HG03442 (cell line): ENCODE measurements around the gene ELP4.
"Not testable (repeated sequence)": the region's sequence is repeated elsewhere in the genome, so short reads cannot be mapped to it uniquely, and the experiment has no call there.

Experiments used
- ATAC-seq: cut with Tn5 transposase; IDR thresholded peaks from one replicate; pipeline ENCODE4 v1.9.1; 2021; ENCODE audit warnings: mild to moderate bottlenecking, moderate library complexity; ENCODE audit not compliant: unreplicated experiment

Gene ELP4

DNA sequence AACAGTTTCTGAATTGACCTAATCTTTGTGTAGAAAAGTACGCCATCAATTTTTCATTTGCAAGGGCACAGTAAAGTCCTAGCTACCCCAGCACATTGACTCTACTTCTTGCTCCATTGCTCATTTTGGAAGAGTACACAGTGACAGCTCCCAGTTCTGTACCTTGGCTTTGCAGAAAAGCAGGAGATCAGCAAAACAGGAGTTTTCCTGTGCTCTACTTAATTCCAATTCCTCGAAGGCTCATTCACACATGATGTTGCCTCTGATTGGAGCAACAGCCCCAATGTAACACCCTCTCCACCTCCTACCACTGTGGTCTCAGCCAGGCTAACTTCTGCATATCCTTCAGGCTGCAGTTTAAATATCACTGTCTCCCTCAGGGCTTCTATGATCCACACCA is 182.9 kb downstream of the ELP4 start:
- no peak for ATAC-seq

DNA sequence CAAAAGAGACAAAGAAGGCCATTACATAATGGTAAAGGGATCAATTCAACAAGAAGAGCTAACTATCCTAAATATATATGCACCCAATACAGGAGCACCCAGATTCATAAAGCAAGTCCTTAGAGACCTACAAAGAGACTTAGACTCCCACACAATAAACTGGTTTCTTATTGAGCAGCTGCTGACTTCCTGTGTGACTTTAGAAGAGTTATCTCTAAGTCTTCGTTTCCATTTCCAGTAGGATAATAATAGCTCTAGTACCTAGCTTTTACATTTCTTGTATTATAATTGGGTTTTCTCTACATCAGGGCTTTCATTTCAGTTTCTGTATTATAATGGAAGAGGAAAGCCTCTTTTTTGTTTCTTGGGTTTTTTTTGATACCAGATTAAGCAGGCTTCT is 187.5 kb downstream of the ELP4 start:
- peak; percentile 99 for ATAC-seq

DNA sequence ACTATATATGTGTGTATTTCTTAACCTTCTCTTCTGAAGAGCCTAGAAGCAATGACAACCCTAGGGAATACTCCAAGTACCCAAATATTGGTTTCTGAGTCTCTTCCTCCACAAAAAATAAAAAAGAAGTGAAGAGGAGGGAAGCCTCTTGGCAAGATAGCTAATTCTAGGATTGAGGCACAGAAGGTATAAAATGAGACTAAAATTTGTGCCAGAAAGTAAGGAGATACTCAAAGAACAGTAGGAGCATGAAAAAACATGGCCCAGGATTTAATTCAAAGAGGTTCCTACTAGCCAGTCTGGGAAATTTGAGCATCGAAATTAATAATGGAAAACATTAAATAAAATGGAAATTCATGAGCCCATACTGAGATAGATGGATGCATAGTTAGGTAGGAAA is 189.5 kb downstream of the ELP4 start:
- ATAC-seq, result no peak

DNA sequence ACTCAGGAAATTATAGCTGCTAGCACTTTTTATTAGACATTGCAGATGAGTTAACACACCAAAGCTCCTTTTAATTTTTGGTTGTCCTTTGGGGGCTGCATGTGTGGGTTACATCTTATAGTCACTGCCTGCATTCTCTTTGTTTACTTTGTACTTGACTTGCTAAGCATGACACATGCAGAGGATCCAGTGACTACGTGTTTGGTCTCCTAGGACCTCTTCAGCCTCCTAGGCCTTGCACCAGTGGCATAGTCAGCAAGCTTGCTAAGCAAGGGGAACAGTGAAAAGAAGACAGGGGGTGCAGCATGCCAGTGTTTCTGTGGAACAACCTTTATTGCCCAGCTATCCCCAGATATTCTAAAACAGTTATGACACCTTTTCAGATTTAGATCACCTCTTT is 193.4 kb downstream of the ELP4 start:
- ATAC-seq, result no peak

DNA sequence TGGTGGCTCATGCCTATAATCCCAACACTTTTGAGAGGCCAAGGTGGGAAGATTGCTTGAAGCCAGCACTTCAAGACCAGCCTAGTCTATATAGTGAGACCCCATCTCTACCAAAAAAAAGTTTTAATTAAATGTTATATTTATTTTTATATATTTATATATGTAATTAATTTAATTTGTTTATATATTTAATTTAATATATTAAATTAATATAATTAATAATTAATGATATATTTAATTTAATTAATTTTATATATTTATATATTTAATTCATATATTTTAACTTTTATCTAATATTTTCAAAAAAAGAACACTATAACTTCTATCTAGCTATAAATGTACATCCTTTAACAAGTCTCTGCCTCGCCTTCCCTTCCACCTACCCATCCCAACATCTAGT is 196.8 kb downstream of the ELP4 start:
- ATAC-seq, result no peak

DNA sequence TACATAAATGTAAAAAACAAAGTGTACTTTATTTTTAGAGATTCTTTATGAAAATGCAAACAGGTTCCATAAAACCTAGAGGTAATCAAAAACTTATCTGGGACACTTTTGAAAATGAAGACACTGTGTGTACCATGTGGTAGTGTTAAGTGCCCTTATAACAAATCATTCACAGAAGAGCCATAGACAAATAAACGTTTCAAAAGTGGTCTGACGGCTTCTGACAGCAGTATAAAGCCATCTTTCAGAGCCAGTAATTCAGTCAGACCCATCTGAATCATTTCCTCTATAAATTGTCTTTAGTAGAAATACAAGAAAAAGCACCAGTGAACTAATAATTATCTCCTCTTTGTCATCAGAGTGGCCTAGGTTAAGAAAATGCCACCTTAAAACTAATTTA is 201.6 kb downstream of the ELP4 start:
- ATAC-seq, result no peak

DNA sequence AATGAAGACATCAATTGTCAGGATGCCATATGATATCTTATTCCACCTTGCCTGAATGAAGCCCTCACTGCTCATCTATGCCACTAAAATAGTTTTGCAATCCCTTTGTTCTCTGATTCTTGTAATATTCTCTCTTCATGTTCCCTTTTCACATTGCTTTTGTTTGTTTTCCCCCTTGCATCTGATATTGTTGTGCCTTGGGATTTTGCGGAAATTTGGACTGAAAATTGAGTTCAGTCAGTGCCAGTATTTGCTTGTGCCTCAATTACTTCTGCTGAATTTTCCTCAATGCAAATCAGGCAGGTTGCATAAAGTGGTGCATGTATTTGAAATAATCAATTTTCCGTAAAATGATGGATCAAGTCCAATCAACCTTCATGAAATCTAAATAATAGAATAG is 203.3 kb downstream of the ELP4 start:
- ATAC-seq, result no peak

DNA sequence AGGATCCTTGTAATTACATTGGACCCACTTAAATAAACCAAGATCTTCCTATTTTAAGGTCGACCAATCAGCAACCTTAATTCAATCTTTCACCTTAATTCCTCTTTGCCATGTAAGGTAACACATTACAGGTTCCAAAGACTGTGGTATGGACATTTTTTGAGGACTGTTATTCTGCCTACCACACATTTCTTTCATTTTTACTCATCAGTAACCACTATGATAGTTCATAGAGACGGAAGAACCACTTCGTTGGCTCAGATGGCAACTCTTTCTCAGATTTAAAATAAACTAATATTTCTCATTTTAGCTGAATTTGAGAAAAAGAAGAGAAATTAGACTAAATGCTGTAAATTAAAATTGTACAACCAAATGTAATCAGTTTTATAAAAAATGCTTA is 205.3 kb downstream of the ELP4 start:
- ATAC-seq, result no peak

DNA sequence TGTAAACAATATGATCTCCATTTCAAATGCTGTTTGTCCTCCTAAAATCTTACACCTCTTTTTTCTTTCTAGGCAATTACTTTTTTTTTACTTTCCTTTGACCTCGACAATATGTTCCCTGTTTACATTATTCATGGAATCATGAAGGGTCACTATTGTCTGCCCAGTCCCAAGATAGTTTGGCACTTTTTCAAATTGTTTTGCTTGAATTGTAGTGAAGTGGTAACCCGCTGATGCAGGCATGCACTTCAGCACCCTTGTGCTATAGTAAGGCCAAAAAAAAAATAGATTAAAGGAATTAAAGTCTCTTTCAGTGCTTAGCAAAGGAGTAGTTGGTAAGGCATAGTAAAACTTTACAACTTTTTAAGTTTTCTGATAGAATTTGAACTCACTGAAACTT is 210.7 kb downstream of the ELP4 start:
- no peak for ATAC-seq

DNA sequence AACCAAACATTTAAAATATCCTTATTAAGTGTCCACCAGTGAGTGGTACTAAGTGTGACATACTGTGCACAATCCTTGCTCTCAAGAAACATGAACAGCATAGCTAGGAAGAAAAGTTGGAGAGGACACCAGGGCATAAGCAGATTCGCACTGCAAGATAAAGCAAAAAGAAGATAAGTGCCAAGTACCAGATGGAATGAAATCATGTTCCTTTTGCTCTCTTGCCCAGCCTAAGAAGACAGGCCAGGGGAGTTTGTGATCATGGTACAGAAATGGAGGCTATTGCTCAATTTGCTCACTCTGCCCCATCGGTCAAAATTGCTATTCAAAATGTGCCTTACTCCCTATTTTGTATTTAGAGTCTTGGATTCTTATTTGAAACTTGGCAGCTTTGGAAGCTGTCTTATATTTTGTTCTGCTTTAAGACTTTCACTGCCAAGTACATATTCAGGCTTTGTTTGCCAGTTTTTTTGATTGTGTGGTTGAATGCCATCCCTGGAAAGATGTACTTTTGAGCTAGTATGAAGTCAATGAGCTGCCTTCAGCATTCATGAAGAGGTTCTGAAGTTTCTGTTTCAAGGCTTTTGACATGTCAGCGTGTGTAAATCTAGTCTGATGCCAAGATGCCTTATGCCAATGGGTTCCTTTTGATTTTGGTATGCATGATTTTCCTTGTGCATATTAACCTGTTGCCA is 211.3 kb downstream of the ELP4 start:
- ATAC-seq, result no peak

DNA sequence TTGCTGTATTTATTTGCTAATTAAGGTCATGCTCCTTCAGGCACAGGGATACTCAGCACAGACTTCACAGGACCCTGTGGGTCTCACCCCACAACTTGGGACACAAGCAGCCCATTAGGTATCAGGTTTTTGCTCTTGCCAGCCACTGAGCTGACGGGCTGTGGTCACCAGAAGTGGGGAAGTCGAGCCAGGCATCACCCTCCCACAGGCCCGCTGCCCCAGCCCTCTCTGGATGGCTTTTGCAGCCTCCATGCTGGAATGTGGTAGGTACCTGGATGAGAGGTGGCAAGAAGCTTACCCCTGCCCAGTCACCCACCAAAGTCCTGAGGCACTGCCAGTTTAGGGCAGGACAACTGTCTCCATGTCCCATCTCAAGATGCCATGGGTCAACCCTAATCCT is 213.2 kb downstream of the ELP4 start:
- no peak for ATAC-seq

DNA sequence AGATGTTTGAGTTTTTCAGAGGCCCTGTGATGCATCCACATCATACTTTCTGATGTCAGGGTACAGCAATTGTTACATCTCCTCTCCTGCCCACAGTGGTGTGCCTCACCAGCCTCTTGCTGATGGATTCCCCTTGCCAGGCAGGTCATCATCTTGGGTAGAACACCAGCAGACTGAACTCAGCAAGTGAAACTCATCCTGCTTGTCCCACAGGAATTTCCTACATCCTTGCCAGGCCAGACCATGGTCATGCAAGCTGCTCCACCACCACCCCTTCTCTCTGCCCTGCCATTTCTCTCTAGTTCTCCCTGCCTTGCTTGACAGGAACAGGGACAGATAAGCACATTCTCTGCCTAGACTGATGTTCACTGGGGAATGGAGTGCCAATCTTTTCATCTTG is 215.6 kb downstream of the ELP4 start:
- no peak for ATAC-seq

DNA sequence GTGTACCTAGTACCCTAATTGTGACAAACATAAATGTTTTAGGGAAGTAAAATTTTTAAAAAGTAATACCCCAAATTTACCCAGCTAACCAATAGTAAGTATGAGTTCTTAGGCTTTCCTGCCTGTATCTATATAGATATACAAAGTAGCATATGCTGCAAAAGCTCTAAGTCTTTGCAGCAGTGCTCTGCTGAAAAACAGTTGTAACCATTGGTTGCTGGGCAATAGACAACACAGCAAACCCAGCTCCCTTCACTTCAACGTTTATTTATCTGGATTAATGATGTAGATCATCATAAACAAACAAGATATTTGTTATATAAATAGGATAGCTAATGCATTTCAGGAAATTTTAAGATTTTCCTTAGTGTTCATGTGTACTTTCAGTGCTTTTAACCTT is 218.9 kb downstream of the ELP4 start:
- no peak for ATAC-seq

DNA sequence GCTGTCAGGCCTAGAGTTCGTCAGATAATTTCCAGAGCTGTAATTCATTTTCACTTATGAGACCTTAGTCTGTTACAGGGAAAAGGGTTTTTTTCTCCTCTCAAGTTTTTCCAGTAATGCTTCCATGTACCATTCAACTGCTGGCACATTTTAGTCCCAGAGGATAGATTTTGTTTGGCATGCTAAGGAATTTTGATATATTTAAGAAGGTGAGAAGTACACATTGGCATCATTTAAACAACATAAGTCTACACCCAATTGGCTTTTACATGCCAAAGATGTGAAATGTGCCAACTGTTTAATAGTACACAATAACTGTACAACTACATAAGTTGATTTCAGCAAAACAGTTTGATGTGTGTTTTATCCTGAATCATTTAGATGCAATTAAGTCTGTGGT is 230.6 kb downstream of the ELP4 start:
- ATAC-seq, result no peak

DNA sequence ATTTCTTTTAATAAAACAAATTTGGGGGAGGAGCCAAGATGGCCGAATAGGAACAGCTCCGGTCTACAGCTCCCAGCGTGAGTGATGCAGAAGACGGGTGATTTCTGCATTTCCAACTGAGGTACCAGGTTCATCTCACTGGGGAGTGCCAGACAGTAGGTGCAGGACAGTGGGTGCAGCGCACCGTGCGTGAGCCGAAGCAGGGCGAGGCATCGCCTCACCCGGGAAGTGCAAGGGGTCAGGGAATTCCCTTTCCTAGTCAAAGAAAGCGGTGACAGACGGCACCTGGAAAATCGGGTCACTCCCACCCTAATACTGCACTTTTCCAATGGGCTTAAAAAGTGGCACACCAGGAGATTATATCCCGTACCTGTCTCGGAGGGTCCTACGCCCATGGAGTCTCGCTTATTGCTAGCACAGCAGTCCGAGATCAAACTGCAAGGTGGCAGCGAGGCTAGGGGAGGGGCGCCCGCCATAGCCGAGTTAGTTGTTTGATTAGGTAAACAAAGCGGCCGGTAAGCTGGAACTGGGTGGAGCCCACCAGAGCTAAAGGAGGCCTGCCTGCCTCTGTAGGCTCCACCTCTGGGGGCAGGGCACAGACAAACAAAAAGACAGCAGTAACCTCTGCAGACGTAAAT is 231.3 kb downstream of the ELP4 start:
- ATAC-seq, result not testable (repeated sequence)

DNA sequence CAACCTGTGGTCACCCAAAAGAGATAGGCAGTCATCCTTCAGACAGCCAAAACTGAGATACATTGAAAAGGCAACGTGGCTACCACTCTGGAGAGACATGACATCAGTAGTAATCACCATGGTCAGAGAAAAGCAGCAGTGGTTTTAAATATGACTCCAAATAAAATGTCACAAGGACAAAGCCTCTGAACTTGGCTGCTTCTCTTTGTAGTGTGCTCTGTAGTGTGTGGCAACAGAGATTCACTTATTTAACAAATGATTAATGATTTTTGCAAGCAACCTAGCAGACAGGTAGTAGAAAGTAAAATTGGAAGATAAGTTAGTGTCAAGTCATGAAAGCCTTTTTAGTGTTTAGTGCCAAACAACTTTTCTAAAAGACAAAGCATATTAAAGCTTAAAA is 238.0 kb downstream of the ELP4 start:
- no peak for ATAC-seq

DNA sequence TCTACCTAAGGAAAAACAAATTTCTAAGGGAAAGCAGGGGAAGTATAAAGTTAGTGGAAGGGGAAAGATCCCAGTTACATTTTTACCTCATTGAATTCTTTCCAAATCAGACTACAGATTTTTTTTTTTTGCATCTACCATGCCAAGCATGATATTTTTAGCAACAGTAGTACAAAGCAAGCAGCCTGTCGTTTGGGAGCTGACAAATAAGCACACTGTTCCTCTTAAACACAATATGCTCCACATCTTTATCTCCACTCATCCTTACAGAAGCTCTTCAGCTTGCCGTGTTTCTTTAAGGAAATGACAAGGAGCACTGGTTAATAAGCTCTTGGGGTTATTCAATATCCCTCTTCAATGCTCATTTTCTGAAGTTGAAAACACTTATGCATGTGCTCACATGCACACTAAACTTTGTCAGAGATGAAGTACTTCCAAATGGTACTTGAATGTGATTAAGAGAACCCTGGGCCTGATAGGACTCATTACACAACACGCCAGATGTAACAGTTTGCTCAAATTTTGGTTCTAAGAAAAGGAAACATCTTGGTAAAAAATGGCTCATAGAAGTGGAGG is 247.8 kb downstream of the ELP4 start:
- ATAC-seq, result no peak

DNA sequence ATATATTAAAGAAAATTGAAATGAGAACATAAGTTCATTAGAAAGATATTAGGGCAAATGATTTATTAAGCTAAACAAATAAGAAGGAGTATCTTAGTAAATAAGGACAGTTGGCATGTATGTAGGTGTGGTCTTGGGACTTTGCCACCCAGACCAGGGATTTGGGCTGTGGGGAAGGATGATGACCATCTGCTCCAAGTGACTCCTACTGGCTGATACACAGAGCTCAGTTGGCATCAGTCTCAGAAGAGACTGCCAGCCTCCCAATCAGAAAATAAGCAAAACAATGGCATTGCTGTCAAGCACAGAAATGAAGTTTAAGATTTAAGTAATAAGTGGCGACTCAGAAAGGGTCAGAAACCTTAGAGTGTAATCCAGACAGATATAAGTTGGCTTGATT is 252.1 kb downstream of the ELP4 start:
- no peak for ATAC-seq

DNA sequence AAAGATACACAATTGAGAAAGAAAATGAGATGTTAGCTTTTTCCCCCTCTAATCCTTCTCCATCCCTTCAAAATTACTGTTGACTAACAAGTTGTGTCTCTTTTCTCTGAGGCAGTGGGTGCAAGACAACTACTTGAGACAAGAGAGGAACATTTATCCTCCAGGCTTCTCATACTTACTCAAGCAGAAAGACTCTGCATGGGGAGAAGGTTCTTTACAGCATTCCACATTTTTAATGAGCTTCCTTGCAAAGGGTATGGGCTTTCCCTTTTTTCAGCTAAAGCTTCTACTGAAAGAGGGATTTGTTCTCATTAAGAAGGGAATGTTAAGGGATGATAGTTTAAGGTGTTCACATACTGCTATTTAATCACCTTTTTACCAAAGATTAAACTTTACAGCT is 253.7 kb downstream of the ELP4 start:
- no peak for ATAC-seq

DNA sequence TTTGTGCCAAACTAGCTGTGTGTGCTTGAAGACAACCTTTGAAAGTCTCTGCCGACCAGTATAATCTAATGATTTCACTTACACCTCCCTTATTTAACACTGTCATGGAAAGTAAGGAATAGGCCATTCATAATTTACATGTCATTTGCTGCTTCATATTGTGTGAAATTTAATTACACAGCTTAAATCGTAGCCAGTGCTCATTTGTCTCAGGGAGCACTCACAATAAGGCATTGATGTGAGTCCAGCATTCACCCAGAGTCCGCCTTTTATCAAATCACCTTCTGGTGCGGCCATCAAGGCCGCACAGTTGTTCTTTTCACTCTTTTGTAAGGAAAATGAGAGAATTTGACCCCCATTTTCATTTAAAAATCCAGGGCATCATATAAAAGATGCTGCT is 254.7 kb downstream of the ELP4 start:
- ATAC-seq, result no peak

DNA sequence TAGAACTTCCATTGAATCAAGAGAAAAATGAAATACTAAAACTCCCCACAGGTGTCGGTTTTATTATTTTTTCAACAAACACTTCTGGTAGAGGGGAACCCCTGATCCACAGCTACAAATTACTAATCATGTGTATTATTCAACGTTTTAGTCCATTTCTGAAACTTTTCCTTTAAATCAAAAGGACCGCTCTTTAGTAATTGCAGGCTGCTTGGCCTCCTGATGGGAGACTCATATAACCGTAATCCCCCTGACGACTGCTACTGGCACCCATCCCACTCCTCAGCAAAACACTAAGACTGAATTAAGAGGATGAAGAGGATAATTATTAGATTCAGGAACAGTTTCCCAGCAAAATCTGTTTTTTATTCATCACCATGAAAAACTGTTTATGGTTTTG is 255.2 kb downstream of the ELP4 start:
- ATAC-seq, result no peak

DNA sequence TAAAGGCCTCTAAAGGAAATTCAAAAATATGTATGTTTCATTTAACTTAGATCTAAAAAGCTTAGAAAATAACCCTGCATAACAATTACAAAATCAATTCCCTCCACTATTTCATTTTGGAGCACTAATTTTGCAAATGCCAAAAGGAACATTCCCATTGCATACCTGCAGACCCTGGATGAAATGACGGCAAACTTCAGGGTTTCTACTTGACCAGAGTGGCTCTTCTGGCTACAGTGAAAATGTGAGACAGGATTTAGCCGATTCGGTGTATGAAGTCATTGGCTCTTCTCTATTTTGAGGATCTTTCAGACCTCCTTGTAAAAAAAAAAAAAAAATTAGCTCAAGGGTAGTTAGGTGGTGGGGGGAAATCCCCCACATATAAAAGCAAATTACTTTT is 257.5 kb downstream of the ELP4 start:
- no peak for ATAC-seq

DNA sequence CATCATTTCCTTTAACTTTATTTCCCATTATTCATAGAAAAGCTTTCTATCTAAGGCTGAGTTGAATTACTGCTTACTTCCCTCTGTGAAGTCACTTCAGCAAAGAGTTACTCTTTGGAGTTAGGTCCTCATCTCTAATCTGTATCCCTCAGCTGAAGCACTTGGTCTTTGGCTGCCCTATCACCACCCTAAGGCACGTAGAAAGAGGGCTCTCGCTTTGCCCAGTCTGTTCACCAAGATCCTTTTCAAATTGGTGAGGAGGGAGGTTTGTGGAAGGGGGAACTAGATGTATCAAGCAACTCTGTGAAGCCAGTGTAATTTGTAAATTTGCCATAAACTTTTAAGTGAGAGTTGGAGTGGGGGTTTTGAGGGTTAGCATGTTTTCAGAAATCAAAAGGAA is 258.1 kb downstream of the ELP4 start:
- ATAC-seq, result no peak
